Activated T-helper 1 cell treated with anti-CD3 and anti-CD28 coated beads, Interleukin-2, amount 50 U/mL, for 16 hours (primary cell): ENCODE results near the gene ETNK1.
A peak's percentile ranks its signal among the peaks of the same experiment; 100 is the strongest.

Source experiments
- DNase-seq, 2 donors: peaks; one replicate each; pipeline ENCODE4 v3.0.0-alpha.2; 2020; ENCODE audit warnings: low read depth in 1 of 2, low spot score in 1 of 2

Gene ETNK1

DNA sequence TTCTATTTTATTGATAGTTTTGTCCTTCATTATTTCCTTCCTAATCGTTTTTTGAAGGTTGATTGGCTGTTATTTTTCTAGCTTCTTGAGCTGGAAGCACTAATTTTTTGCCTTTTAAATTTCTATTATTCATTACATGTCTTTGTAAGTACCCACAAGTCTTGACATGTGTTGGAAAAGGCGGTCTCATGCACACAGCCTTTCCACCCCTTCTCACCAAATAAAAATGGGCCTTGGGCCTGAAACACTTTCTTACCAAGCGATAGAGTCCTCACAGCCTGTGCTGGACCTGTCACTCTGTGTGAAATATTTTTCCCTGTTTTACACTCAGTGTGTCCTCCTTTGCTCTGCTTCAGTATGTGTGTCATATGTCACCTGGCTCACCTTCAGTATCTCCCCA is 9.9 kb downstream of the ETNK1 start:
- no peak for DNase-seq

DNA sequence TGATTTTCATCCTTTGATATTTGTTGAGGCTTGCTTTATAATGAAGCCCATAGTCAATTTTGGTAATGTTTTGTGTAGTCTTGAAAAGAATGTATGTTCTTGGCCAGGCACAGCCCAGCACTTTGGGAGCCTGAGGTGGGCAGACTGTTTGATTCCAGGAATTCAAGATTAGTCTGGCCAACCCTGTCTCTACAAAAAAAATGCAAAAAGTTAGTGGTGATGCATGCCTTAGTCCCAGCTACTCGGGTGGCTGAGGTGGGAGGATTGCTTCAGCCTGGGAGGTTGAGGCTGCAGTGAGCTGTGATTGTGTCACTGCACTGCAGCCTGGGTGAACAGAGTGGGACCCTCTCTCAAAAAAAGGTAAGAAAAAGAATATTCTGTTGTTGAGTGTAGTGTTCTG is 10.8 kb downstream of the ETNK1 start:
- DNase-seq = no peak

DNA sequence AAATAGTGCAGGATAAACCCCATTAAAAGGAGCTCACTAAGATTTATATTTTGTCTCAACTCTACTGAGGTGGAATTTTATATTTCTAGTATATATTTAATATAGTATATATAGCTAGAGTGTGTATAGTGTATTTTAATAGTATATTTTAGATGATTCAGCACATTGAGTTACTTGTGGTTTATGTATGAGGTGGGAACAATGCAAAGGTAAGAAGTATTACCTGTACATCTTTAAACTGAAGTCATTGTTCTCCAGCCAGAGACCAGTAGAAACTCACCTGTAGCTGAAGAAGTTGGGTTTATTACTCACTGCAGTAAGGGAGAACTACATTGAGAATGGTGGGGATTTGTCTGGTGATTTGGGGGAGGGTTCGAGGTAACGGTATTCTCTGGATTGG is 15.9 kb downstream of the ETNK1 start:
- DNase-seq = no peak

DNA sequence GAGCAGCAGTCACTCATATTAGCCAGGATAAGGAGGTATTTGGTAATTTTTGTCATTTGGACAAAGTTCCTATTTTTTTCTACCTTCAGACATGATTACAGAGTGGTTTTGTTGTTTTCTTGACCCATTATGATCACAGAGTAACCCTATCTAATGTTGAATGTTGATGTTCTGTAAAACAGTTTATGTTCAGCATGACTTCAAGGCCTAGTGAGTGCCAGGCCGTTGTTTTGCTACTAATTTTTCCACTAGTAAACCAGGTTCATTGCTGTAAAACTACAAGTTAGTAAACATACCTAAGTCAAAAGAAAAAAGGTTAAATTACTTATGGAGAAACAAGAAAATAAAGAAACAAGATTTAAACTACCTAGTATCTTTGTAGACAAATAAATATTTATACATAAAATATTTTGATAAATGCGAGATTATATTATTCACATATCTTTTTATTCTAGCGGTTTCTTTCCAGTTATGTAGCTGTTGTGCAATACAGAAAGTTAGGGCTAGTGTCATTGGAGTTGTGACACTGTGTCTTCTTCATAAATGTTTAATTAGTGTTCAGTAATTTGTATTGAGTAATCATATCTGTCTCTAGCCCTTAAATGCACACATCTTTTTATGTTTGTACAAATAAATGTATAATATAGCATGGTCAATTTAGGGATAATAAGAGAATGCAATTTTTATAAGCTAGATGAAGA is 16.5 kb downstream of the ETNK1 start:
- no peak for DNase-seq

DNA sequence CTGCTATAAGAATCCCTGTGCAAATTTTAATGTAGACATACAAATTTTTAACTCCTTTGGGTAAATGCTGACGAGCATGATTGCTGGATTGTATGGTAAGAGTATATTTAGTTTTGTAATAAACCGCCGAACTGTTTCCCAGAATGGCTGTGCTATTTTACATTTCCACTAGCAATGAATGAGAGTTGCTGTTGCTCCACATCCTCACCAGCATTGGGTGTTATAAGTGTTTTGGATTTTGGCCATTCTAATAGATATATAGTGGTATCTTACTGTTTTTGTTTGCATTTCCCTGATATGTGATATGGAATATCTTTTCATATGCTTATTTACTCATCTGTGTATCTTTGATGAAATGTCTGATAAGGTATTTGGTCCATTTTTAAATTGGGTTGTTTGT is 23.7 kb downstream of the ETNK1 start:
- DNase-seq = no peak

DNA sequence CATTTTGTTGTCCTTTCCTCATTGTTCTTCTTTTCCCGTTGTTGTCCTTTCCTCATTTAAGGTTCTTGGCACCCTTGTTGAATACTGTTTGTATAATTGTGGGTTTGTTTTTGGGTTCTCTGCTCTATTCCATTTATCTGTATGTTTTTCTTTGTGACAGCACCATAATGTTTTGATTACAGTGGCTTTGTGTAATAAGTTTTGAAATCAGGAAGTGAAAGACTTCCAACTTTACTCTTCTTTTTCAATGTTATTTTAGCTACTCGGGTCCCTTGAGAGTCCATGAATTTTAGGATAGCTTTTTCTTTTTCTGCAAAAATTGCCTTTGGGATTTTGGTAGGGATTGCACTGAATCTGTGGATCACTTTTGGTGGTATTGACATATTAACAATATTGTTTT is 28.1 kb downstream of the ETNK1 start:
- DNase-seq = no peak

DNA sequence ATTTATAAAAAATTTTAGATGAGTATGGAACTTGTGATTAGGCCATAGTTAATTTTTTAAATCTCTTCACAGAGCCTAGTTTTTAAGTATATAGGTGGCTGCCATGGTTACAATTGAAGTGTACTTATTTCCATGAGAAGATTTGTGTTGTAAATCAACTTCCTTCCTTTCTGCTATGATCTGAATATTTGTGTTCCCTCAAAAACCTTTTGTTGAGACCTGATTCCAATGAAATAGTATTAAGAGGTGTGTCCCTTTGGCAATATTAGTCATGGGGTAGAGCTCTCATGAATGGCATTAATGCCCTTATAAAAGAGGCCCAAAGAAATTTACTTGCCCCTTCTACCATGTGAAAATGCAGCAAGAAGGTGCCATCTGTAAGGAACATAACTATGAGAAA is 28.8 kb downstream of the ETNK1 start:
- DNase-seq = no peak

DNA sequence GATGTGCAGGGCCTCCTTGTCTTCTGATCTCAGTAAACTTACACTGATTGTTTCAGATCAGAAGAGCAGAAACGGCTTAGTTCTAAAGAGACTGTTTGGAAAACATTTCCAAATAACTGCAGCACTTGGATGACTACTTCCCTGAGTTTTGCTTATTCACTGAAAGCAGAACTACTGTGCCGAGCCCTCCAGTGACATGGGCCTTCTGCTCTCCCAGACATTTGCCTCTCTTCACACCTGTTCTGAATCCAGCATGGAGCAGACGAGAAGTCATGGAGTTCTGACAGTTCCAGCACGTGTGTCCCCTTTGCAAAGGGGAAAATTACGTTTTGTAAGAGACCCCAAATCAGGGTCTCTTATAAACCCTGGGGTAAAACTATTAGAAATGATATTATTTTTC is 31.4 kb downstream of the ETNK1 start:
- DNase-seq = no peak

DNA sequence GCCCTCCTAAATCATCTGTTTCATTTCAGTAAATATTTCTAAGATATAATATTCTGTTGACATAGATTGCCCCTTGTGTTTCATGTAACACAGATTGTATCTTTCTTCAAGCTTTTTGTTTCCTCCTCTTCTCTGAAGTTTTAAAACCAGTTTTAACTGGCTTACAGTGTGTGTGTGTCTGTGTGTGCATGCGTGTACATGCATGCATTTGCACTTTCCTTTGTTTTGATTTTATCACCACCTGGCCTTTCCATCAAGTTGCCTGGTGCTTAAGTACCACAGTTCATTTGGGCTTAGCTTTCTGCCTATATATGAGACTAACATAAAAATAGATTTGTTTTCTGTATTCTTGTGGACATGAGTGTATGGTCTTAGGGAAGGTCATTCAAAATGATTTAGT is 31.9 kb downstream of the ETNK1 start:
- DNase-seq = no peak

DNA sequence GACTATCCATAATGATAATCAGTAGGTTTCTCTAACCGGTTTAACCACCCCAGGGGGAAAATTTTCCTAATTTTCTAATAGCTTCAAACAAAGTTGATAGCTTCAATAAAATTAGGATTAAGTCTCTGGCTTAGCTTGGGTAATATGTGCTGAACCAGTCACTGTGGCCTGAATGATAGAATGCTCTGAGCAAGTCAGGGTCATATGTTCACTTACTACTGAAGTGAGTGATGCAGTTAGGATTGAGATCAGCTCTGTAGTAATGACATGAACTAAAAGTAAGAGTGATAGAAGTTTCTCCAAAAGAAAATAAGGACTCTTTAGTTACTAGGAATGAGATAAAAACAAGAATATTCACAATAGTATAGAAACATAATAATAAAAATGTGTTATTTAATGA is 32.6 kb downstream of the ETNK1 start:
- DNase-seq = no peak

DNA sequence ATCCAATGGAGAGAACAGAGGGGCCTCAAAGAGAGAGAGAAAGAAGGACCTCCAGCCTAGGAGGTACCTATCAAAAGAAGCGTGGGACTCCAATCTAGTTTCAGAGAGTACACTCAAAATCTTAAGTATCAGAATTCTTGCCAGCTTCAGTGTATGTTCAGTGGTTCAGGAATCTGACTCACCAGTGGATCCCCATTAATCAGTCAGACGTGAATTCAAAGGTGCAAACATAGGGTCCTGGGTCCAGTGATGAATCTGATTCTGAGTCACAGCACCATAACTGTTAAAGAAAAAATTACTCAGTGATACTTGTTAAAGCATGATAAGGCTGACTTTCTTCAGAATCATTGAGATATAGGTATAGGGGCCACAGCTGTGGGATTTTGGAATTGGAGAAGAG is 33.2 kb downstream of the ETNK1 start:
- peak in 1 of 2 donors; percentile 1 for DNase-seq

DNA sequence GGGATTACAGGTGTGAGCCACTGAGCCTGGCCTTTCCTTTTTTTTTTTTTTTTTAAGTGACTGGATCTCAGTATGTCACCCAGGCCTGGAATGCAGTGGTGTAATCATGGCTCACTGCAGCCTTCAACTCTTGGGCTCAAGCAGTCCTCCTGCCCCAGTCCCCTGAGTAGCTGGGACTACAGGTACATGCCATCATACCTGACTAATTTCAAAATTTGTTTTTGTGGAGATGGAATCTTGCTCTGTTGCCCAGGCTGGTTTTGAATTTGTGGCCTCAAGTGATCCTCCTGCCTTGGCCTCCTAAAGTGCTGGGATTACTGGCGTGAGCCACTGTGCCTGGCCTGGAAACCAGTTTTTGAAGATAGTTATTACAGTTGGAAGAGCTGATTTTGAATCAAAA is 37.4 kb downstream of the ETNK1 start:
- DNase-seq = no peak

DNA sequence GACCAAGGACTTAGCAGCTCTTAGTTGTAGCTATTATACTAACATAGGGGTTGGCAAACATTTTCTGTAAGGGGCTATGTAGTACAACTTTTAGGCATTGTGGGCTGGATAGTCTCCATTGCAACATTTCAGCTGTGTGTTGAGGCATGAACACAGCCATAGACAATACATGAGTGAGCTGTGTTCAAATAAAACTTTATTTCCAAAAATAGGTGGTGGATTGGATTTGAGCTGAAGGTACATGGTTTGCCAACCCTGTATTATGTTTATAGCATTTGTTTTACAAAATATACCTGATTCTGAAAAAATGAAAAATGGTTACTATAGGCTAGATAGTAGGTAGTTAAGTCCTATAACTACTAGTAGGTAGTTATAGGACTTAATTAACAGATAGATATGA is 40.5 kb downstream of the ETNK1 start:
- DNase-seq = no peak

DNA sequence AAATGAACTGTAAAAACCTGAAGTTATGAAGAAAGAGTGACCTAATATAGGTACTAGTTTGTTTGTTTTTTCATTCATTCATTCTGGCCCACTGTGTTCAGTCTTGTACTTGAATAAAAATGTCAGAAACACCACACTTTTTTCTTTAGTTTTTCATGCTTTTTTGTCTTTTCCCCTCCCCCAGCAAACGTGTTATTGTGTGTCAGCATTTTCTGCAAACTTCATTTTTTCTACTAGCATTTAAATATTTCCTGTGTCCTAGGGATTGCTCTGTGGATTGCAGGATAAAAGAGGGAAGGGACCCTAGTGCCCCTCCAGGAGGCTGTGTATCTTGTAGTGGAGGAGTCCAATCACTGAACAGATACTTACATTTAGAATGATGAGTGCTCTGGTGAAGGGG is 42.2 kb downstream of the ETNK1 start:
- DNase-seq = no peak

DNA sequence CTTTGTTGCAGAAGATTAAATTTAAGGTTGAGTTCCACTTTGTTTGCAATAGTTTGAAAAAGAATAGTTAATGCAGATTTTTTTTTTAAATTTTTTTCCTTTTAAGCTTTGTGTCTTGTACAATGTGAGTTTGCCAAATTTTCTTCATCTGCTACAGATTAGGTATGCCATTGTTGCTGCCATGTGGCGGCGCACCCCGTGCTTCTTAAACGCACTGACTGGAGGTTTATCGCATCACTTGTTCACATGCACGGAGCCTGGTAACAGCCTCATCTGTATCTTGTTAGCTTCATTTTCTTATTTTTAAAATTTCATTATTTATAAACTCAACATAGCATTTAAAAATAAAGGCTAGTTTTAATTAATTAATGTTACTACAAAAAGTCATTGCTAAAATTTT is 43.5 kb downstream of the ETNK1 start:
- DNase-seq = no peak

DNA sequence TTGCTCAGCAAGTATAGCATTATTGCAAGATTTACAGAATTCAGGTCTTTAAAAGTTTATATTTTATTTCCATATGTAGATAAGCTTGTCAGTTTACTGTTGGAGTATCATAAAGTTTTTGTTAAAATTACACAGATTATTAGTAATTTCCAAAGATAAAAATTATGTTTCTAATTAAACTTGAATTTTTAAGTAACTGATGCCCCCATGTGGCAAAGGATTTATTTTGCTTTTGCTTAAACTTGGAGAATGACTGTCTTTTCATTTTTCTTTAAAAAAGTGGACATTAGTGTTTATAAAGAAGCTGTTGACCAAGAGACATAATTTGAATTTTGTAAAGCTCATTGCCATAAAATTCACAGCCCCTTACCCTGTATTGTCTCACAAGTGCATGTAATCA is 45.8 kb downstream of the ETNK1 start:
- DNase-seq = no peak

DNA sequence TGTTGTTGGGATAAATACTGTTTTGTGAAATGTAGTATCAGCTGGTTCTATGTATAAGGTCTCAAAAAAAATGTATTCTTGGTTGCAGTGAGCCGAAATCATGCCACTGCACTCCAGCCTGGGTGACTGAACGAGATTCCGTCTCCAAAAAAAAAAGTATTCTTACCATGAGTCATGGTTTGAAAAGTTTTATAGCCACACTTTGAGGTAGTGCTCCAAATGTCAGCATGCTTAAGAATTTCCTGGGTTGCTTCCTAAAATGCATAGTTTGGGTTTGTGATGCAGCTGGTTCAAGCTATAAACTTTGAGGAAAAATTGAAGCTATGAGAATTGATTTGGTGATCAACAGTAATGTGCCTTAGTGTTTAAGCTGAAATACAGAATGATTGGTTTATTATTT is 48.0 kb downstream of the ETNK1 start:
- no peak for DNase-seq

DNA sequence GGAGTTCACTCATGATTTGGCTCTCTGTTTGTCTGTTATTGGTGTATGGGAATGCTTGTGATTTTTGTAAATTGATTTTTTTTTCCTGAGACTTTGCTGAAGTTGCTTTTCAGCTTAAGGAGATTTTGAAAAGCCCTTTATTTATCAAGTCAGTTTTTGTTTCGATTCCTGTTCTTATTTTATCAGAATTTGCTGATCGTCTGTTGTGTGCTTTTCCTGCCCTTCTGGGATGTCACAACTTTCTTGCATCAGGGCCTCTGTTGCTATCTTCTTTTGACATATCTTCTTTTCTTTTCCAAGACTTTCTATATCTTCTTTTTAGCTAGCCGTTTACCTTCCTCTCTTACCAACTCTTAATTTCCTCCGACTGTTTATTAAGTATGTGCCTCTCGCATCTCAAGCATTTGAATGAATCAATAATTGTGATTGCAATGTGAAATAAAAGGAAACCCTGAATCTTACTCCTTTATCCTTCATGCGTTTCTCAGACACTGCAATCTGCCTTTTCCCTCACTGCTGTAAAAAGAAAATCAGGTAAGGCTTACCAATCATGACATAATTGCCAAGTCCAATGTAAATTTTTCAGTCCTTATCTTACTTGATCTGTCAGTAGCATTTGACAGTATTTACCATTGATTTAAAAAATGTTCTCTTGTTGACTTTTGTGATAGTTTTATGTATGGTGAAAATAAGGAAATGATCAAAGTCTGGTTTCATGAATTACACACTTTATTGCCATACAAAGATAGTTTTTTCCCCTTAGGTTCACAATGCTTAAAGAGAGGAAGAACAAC is 53.0 kb downstream of the ETNK1 start:
- DNase-seq = no peak

DNA sequence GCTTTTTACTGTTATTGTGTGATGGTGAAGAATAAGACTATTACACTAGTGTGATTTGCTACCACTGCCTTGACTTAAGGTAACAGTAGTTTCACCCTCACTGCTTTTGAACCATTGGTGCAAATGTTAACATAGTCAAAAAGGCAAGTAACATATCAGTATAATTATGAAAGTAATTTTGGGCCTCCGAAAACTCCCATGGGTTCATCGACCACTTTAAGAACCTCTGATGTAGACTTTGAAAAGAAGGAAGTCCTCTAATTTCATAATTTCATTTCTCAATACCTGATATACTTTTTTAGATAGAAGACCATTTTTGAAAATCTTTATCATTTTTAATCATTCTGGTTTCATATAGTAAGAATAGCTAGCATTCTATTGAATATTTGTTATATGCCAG is 57.7 kb downstream of the ETNK1 start:
- DNase-seq = no peak

DNA sequence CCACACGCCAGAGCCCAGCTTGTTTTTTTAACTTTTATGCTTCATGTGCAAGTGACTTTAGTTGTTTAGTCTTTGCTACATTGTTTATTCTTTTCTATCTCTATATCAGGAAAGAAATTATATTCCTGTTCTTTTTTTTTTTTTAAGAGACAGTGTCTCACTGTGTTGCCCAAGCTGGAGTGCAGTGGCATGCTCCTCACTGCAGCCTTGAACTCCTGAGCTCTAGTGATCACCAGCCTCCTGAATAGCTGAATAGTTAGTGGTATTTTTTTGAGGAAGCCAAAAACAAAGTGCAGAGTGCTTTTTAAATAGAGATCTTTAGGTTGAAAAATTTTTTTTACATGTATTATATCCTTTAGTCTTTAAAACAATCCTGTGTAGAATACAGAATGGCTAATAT is 58.2 kb downstream of the ETNK1 start:
- no peak for DNase-seq

DNA sequence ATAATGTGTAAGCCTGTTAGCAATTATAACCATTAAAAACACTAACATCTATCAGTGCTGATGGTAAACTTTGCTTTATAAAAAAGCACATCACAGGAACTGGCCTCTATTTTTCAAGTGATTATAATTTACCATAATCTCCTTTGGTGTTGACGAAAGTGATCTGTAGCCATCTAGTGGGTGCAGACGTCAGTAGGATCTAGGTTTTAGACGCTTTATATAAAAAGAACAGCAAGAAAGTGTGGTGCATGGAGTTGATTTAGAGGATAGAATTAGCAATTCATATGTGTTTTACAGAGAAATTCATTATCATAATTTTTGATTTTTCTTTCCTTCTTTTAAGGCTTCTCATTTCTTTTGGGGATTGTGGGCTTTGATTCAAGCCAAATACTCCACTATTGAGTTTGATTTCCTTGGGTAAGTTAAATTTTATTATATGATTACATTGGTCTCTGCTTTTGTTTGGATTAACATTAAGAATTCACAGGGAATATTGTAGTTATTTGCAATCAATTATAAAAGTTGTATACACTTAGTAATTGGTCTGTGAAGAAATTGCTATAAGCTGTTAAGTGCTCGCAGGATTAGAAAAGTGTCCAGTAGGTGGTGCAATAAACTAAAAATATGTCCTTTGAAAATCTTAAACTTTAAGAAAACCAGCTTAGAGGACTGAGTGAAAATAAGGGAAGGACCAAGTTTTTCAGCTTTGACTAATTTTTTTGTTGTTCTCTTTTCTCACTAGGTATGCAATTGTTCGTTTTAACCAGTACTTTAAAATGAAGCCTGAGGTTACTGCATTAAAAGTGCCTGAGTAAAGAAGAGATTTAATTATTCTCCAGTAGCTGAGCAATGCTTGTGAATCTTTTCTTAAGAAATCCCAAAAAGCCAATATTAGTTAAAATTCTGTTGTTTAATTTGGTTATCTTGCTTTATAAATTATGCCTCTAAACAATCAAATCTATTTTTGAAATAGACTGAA is 59.5 kb downstream of the ETNK1 start:
- no peak for DNase-seq

DNA sequence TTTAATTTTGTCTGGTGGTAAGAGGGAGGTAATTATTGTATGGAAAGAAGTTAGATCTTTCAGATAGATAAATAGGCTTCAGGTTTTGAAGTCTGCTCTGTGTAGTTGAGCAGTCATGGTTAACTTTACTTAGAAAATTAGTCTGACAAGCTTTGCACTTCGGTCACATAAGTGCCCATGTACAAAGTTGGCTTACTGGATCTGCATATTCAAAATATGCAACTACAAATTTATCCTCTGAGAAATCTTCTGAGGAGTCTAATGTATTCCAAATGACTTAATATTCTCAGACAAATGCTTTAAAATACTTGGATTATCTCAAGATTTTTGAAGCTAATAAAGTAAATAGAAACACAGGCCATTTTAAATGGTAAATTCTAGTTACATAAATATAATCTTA is 61.2 kb downstream of the ETNK1 start:
- no peak for DNase-seq
